ENCODE results near the gene MFSD6.

- TF ChIP-seq CTCF (IDR thresholded peaks at IDR 0.05) (no peak), POLR2A (IDR thresholded peaks at IDR 0.05) (no peak)
Measured at GRCh38 chr2:190443055-190443454, 34.9 kb downstream of the MFSD6 start.

Data from esophagus squamous epithelium (tissue), 4 donors.